ENCODE measurements around the gene LHX3. TPM values are rescaled to one million over a fixed set of nuclear protein-coding genes. Genes with fewer than 3 reads are reported as not detected.

The LHX3 gene
- total RNA-seq (not detected), polyA plus RNA-seq (not detected)

GRCh38 chr9:136204838-136205706, at the start of gene LHX3:
Gene LHX3, minus strand, starts transcription at chr9:136205128. Its CDS starts 116 bp downstream, at chr9:136205012.
- no peak for DNase-seq (ENCODE audit: extremely low spot score)
- H3K36me3 ChIP-seq (ENCODE audit: insufficient read depth): peaks cover 4% of the 10 kb centered on the region
- no peak within 1 kb of the TSS for H3K27ac ChIP-seq (ENCODE audit: low read depth)
- 7% methylated on average over 70 of the region's 70 CpGs for WGBS
- H3K4me1 ChIP-seq (ENCODE audit: insufficient read depth): no peaks in the 10 kb centered on the region
- H3K4me3 ChIP-seq (ENCODE audit: low read depth, low read length): no peak within 1 kb of the TSS

GRCh38 chr9:136253246-136254130, 48.6 kb upstream of the LHX3 start:
- H3K4me1 ChIP-seq (ENCODE audit: insufficient read depth): no peaks in the 10 kb centered on the region
- 76% methylated on average over 32 of the region's 32 CpGs for WGBS

DNA sequence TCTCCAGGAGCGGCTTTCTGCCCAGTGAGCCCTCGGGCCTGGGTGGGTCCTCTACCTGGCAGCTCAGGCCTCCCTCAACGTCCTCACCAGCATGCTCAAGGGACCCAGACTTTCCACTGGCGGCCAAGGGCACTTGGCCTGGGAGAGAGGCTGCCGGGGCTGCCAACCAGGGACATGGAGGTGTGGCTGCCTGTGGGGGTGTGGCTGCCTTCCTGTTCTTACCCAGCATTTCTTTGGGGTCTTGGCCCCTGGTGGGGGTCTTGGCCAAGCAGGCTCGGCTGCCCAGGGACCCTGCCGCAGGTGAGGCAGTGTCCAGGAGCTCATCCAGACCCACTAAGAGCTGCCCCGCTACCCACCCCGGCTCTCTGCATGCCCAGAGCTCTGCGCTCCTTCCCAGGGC, 47.9 kb upstream of the LHX3 start:
- Histone ChIP-seq H3K4me1 (ENCODE audit: insufficient read depth) (no peaks in the 10 kb centered on the region), H3K27ac (ENCODE audit: low read depth) (no peak overlapping the region), H3K36me3 (ENCODE audit: insufficient read depth) (no peaks in the 10 kb centered on the region), H3K4me3 (ENCODE audit: low read depth, low read length) (no peak overlapping the region)
- no peak for DNase-seq (ENCODE audit: extremely low spot score)
- WGBS: 90% methylated on average over 10 of the region's 10 CpGs

More at GRCh38 chr9:136253246-136254130, 48.6 kb upstream of the LHX3 start:
- no peak for DNase-seq (ENCODE audit: extremely low spot score)
- Histone ChIP-seq H3K4me3 (ENCODE audit: low read depth, low read length) (no peak overlapping the region), H3K27ac (ENCODE audit: low read depth) (no peak overlapping the region), H3K36me3 (ENCODE audit: insufficient read depth) (no peaks in the 10 kb centered on the region)

DNA sequence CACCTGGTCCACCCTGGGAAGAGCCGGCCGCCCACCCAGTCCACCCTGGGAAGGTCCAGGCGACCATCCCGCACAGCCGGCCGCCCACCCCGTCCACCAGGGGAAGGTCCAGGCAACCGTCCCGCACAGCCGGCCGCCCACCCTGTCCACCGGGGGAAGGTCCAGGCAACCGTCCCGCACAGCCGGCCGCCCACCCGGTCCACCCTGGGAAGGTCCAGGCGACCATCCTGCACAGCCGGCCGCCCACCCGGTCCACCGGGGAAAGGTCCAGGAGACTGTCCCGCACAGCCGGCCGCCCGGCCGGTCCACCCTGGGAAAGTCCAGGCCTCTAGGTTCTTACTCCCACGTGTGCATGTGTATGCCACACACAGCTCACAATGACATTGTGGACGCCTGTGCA, 47.4 kb upstream of the LHX3 start:
- 92% methylated on average over 29 of the region's 29 CpGs for WGBS
- DNase-seq (ENCODE audit: extremely low spot score): no peak
- Histone ChIP-seq H3K4me3 (ENCODE audit: low read depth, low read length) (no peak overlapping the region), H3K27ac (ENCODE audit: low read depth) (no peak overlapping the region), H3K4me1 (ENCODE audit: insufficient read depth) (no peaks in the 10 kb centered on the region), H3K36me3 (ENCODE audit: insufficient read depth) (no peaks in the 10 kb centered on the region)

- Histone ChIP-seq H3K27ac (ENCODE audit: low read depth) (no peak overlapping the region), H3K4me3 (ENCODE audit: low read depth, low read length) (no peak overlapping the region), H3K4me1 (ENCODE audit: insufficient read depth) (no peaks in the 10 kb centered on the region), H3K36me3 (ENCODE audit: insufficient read depth) (no peaks in the 10 kb centered on the region)
- DNase-seq (ENCODE audit: extremely low spot score): no peak
- 92% methylated on average over 46 of the region's 50 CpGs for WGBS
Observed at GRCh38 chr9:136251264-136252115, 46.6 kb upstream of the LHX3 start.

- Histone ChIP-seq H3K4me3 (ENCODE audit: low read depth, low read length) (no peak overlapping the region), H3K4me1 (ENCODE audit: insufficient read depth) (no peaks in the 10 kb centered on the region), H3K36me3 (ENCODE audit: insufficient read depth) (no peaks in the 10 kb centered on the region), H3K27ac (ENCODE audit: low read depth) (no peak overlapping the region)
- WGBS: 49% methylated on average over 10 of the region's 10 CpGs
- DNase-seq (ENCODE audit: extremely low spot score): no peak
Observed at GRCh38 chr9:136250676-136251075, 45.7 kb upstream of the LHX3 start.

GRCh38 chr9:136249877-136250559, 45.1 kb upstream of the LHX3 start:
- no peaks in the 10 kb centered on the region for H3K36me3 ChIP-seq (ENCODE audit: insufficient read depth)
- DNase-seq (ENCODE audit: extremely low spot score): no peak

GRCh38 chr9:136248951-136249876, 44.3 kb upstream of the LHX3 start:
- no peaks in the 10 kb centered on the region for H3K36me3 ChIP-seq (ENCODE audit: insufficient read depth)
- 58% methylated on average over 30 of the region's 30 CpGs for WGBS

More at GRCh38 chr9:136249877-136250559, 45.1 kb upstream of the LHX3 start:
- WGBS: 28% methylated on average over 30 of the region's 30 CpGs
- Histone ChIP-seq H3K27ac (ENCODE audit: low read depth) (no peak overlapping the region), H3K4me1 (ENCODE audit: insufficient read depth) (no peaks in the 10 kb centered on the region), H3K4me3 (ENCODE audit: low read depth, low read length) (no peak overlapping the region)

GRCh38 chr9:136247947-136248637, 43.2 kb upstream of the LHX3 start:
- H3K36me3 ChIP-seq (ENCODE audit: insufficient read depth): no peaks in the 10 kb centered on the region
- no peaks in the 10 kb centered on the region for H3K4me1 ChIP-seq (ENCODE audit: insufficient read depth)
- 77% methylated on average over 24 of the region's 24 CpGs for WGBS
- H3K4me3 ChIP-seq (ENCODE audit: low read depth, low read length): no peak overlapping the region
- H3K27ac ChIP-seq (ENCODE audit: low read depth): no peak overlapping the region
- DNase-seq (ENCODE audit: extremely low spot score): no peak

More at GRCh38 chr9:136248951-136249876, 44.3 kb upstream of the LHX3 start:
- no peaks in the 10 kb centered on the region for H3K4me1 ChIP-seq (ENCODE audit: insufficient read depth)
- no peak for DNase-seq (ENCODE audit: extremely low spot score)
- H3K27ac ChIP-seq (ENCODE audit: low read depth): no peak overlapping the region
- H3K4me3 ChIP-seq (ENCODE audit: low read depth, low read length): no peak overlapping the region

GRCh38 chr9:136247551-136247916, 42.6 kb upstream of the LHX3 start:
- Histone ChIP-seq H3K36me3 (ENCODE audit: insufficient read depth) (no peaks in the 10 kb centered on the region), H3K4me1 (ENCODE audit: insufficient read depth) (no peaks in the 10 kb centered on the region), H3K4me3 (ENCODE audit: low read depth, low read length) (no peak overlapping the region), H3K27ac (ENCODE audit: low read depth) (no peak overlapping the region)
- WGBS: 44% methylated on average over 9 of the region's 9 CpGs
- no peak for DNase-seq (ENCODE audit: extremely low spot score)

DNA sequence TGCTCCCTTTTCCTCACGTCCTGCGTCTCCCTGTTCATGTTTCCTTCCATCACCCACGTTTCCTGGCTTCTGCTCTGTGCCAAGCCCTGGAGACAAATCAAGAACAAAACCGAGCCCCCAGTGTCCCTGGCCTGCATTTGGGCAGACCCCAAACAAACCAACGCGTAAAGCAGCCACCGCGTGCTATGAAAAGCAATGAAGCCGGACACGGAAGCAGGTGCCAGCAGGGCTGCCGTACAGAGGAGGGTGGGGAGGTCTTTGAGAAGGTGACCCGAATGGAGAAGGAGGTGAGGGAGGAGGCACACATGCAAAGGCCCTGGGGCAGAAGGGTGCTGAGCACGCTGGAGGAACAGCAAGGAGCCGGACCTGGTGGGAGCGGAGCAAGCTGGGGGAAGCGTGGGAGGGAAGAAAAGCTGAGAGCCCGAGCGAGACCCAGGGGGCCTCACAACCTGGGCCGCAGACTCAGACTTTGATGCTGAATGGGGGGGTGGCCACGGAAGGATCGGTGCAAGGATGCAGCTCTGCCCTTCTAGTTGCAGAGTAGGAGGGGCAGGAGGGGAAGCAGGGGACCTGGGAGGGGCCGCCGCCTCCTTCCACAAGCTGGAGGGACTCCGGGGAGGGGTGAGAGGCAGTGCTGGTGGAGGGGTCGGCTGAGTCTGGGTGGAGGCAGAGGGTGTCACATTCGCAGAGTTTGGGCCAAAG, 42.1 kb upstream of the LHX3 start:
- no peak for DNase-seq (ENCODE audit: extremely low spot score)
- no peak overlapping the region for H3K27ac ChIP-seq (ENCODE audit: low read depth)
- no peak overlapping the region for H3K4me3 ChIP-seq (ENCODE audit: low read depth, low read length)
- WGBS: 71% methylated on average over 26 of the region's 26 CpGs
- no peaks in the 10 kb centered on the region for H3K4me1 ChIP-seq (ENCODE audit: insufficient read depth)
- H3K36me3 ChIP-seq (ENCODE audit: insufficient read depth): no peaks in the 10 kb centered on the region

Measured in urinary bladder (tissue), 4 donors.